Endothelial cell of umbilical vein (primary cell): Measurements from ENCODE around the gene MED16. TPM values are rescaled to one million over a fixed set of nuclear protein-coding genes. Genes with fewer than 3 reads are reported as not detected.
"Not testable (repeated sequence)": the region's sequence is repeated elsewhere in the genome, so short reads cannot be mapped to it uniquely, and the experiment has no call there.

Source experiments
- BruUV-seq: library from RNA; stranded (reverse); fragments of 400-500 nt; replicated peaks from 2 replicates; lab custom pipeline; 2021; lab: Mats Ljungman, UMichigan
- CTCF ChIA-PET: fragments of 300-600, 350-600 bp; sonication (Branson Sonifier 250); formaldehyde crosslinking; loops from one replicate; lab custom pipeline; 2021; ENCODE audit warnings: antibody characterized with exemption, inconsistent platforms; lab: Charles Lee
- POLR2A ChIA-PET: fragments of 300-600, 350-600 bp; sonication (Branson Sonifier 250); formaldehyde crosslinking; loops from one replicate; lab custom pipeline; 2021; ENCODE audit warnings: antibody characterized with exemption, inconsistent platforms; lab: Charles Lee
- DNase-seq: peaks from one replicate; pipeline ENCODE4 v3.0.0-alpha.2; 2011; ENCODE audit warnings: low read depth, low spot score
- FAIRE-seq: peaks from 2 replicates; lab custom pipeline; 2011; peaks lifted over from hg19 to GRCh38; lab: Jason Lieb, UNC
- H2AFZ ChIP-seq: 2 replicates; pipeline ENCODE4 v1.6.0; 2012; ENCODE audit warnings: low read depth, low read length, control low read depth, inconsistent platforms
- H3K27ac ChIP-seq: 2 replicates; pipeline ENCODE4 v1.5.1; 2011; ENCODE audit warnings: low read depth, mild to moderate bottlenecking, control low read depth, low read length, moderate library complexity; ENCODE audit not compliant: insufficient read depth
- H3K27me3 ChIP-seq, 2 experiments: 2 replicates each; pipeline versions ENCODE4 v1.6.0 to v1.6.1; 2011; ENCODE audit warnings: low read length in 2 of 2, mixed read lengths in 1 of 2; ENCODE audit not compliant: control insufficient read depth in 2 of 2, insufficient read depth in 2 of 2
- H3K36me3 ChIP-seq, 2 experiments: 2 replicates in 1 of 2; 3 replicates in 1 of 2; pipeline ENCODE4 v1.5.1; 2011; ENCODE audit warnings: low read length in 2 of 2, mild to moderate bottlenecking in 1 of 2, moderate library complexity in 1 of 2; ENCODE audit not compliant: control insufficient read depth in 2 of 2, insufficient read depth in 2 of 2; ENCODE audit errors: extremely low read depth in 1 of 2
- H3K4me1 ChIP-seq: 3 replicates; pipeline ENCODE4 v1.5.1; 2011; ENCODE audit warnings: mild to moderate bottlenecking, low read length; ENCODE audit not compliant: control insufficient read depth, insufficient read depth; ENCODE audit errors: extremely low read depth
- H3K4me2 ChIP-seq: 2 replicates; pipeline ENCODE4 v1.6.1; 2011; ENCODE audit warnings: low read length, control low read depth, mixed read lengths; ENCODE audit not compliant: insufficient read depth
- H3K4me3 ChIP-seq, 3 experiments: fragments of 200-600 bp in 1 of 3; sonication (generic), shearing (Covaris generic) in 1 of 3; replicated peaks in 1 of 3; 2 replicates each; pipeline ENCODE4 v1.5.1; 2011 to 2016; ENCODE audit warnings: control low read depth in 3 of 3, low read length in 3 of 3, mild to moderate bottlenecking in 2 of 3, inconsistent platforms in 1 of 3, low read depth in 1 of 3, moderate library complexity in 1 of 3; ENCODE audit not compliant: insufficient read depth in 1 of 3
- H3K79me2 ChIP-seq: 2 replicates; pipeline ENCODE4 v1.6.0; 2012; ENCODE audit warnings: low read length, inconsistent platforms; ENCODE audit not compliant: control insufficient read depth, insufficient read depth
- H3K9ac ChIP-seq: replicated peaks from 2 replicates; pipeline ENCODE3; 2011; ENCODE audit warnings: low read length, control low read depth; ENCODE audit not compliant: insufficient read depth; ENCODE audit errors: extremely low read depth
- H3K9me1 ChIP-seq: replicated peaks from 3 replicates; pipeline ENCODE4 v1.6.0; 2011; ENCODE audit warnings: mild to moderate bottlenecking, low read length; ENCODE audit not compliant: control insufficient read depth, insufficient read depth; ENCODE audit errors: extremely low read depth
- H3K9me3 ChIP-seq: replicated peaks from 2 replicates; pipeline ENCODE4 v1.5.1; 2012; ENCODE audit warnings: low read length, inconsistent platforms; ENCODE audit not compliant: control insufficient read depth, insufficient read depth
- H4K20me1 ChIP-seq: replicated peaks from 2 replicates; pipeline ENCODE3; 2011; ENCODE audit warnings: mild to moderate bottlenecking, low read length; ENCODE audit not compliant: control insufficient read depth, insufficient read depth; ENCODE audit errors: extremely low read depth
- EZH2 ChIP-seq: IDR thresholded peaks from 2 replicates; pipeline ENCODE4 v1.6.1; 2012; ENCODE audit warnings: borderline replicate concordance, low read depth, mild to moderate bottlenecking, moderate library complexity, low read length, inconsistent platforms; ENCODE audit not compliant: severe bottlenecking
- FOS ChIP-seq: IDR thresholded peaks from 2 replicates; pipeline ENCODE4 v1.6.1; 2011; ENCODE audit warnings: mild to moderate bottlenecking, low read length, moderate library complexity, borderline replicate concordance; ENCODE audit not compliant: insufficient read depth
- GATA2 ChIP-seq: IDR thresholded peaks from 2 replicates; pipeline ENCODE4 v1.7.0; 2011; ENCODE audit warnings: low read depth, mild to moderate bottlenecking, moderate library complexity, mixed read lengths, low read length; ENCODE audit not compliant: insufficient read length, insufficient read depth
- JUN ChIP-seq: IDR thresholded peaks from 2 replicates; pipeline ENCODE4 v1.6.1; 2011; ENCODE audit warnings: borderline replicate concordance, low read depth; ENCODE audit not compliant: insufficient read length, insufficient read depth
- MYC ChIP-seq: IDR thresholded peaks from one replicate; pipeline ENCODE4 v1.6.1; 2011; ENCODE audit warnings: mild to moderate bottlenecking, low read depth, low read length
- POLR2A ChIP-seq: IDR thresholded peaks from 2 replicates; pipeline ENCODE4 v1.6.1; 2012; ENCODE audit warnings: low read depth, mild to moderate bottlenecking, control low read depth, low read length
- POLR2AphosphoS5 ChIP-seq: IDR thresholded peaks from 2 replicates; pipeline ENCODE4 v1.6.1; 2012; ENCODE audit warnings: low read depth, mild to moderate bottlenecking, control low read depth, low read length, moderate library complexity; ENCODE audit not compliant: insufficient read depth
- dilution Hi-C: fragments of 300-500 bp; cut with MboI; formaldehyde crosslinking; loops from one replicate; pipeline ENCODE4 v1.15.0; 2019; ENCODE audit warnings: low sequenced_read_pairs; ENCODE audit not compliant: extremely low pct_ligation_motif_present
- intact Hi-C: fragments of 100-400 bp; cut with micrococcal nuclease; formaldehyde crosslinking; loops from one replicate; pipeline ENCODE4 v1.10.0; 2022
- polyA plus RNA-seq, 4 experiments: library from polyadenylated mRNA; depleted of rRNA in 3 of 4; stranded (reverse) in 3 of 4; unstranded in 1 of 4; fragments of >200 nt; gene quantifications; 2 replicates each; pipeline versions ENCODE4 v1.2.1 to v1.2.3, GENCODE V29; 2011 to 2012; ENCODE audit warnings: missing spikeins in 1 of 4
- total RNA-seq: library from RNA; stranded (reverse); gene quantifications from 2 replicates; pipeline ENCODE4 v1.2.3, GENCODE V29; 2021
- TF ChIP-seq, protein P1 (sequence below): IDR thresholded peaks from 2 replicates; pipeline ENCODE4 v1.6.1; 2011; ENCODE audit not compliant: insufficient read depth, insufficient read length
- TF ChIP-seq, protein P2 (sequence below), 2 donors: IDR thresholded peaks; 1 replicate in 1 of 2; 2 replicates in 1 of 2; pipeline ENCODE4 v1.5.1; 2011; ENCODE audit warnings: low read length in 2 of 2, mild to moderate bottlenecking in 2 of 2, moderate library complexity in 2 of 2, control low read depth in 1 of 2, inconsistent platforms in 1 of 2, low read depth in 1 of 2; ENCODE audit not compliant: insufficient read depth in 1 of 2; ENCODE audit errors: extremely low read depth in 1 of 2

MED16 gene
- total and polyA plus RNA-seq, 2 donors (not counting 3 experiments of a cell fraction or from before 2014, with no cell fraction given): 63.1 to 66.5 TPM

- H3K4me3 ChIP-seq, H3K4me1 ChIP-seq, dilution Hi-C loops, H3K9ac ChIP-seq, H3K4me2 ChIP-seq, BruUV-seq, H3K27ac ChIP-seq, POLR2A ChIA-PET, intact Hi-C loops, H3K79me2 ChIP-seq, DNase-seq, H4K20me1 ChIP-seq, H3K9me3 ChIP-seq, H3K9me1 ChIP-seq, H2AFZ ChIP-seq, H3K27me3 ChIP-seq, FAIRE-seq: not testable (repeated sequence)
- peaks cover 0 to 33% of the 10 kb centered on the region in 2 experiments for H3K36me3 ChIP-seq
- CTCF ChIA-PET: interaction anchor here (0.7 to 2.4 kb wide), 5 partner anchors 15 to 107 kb away, joined by 3 to 11 read pairs (median 4); partner anchors contain the start of genes MED16 and RNU6-9
These were observed 14.9 kb downstream of the MED16 start for GRCh38 chr19:877992-878660.

GRCh38 chr19:876780-877314 lies 16.1 kb downstream of the MED16 start:
- no peaks in the 10 kb centered on the region for H4K20me1 ChIP-seq
- H2AFZ ChIP-seq: no peak overlapping the region
- dilution Hi-C loops: no loop called here
- DNase-seq (no peak), FAIRE-seq (no peak)
- no peaks in the 10 kb centered on the region for H3K9me3 ChIP-seq
- no peaks in the 10 kb centered on the region for H3K9me1 ChIP-seq
- H3K4me3 ChIP-seq: no peak overlapping the region
- H3K27ac ChIP-seq: no peak overlapping the region
- H3K36me3 ChIP-seq: peaks cover 0 to 29% of the 10 kb centered on the region in 2 experiments
- intact Hi-C loops: no loop called here
- H3K79me2 ChIP-seq: no peaks in the 10 kb centered on the region
- TF ChIP-seq FOS (no peak), POLR2AphosphoS5 (no peak), GATA2 (no peak), POLR2A (no peak), EZH2 (no peak), JUN (no peak), MYC (no peak)
- TF ChIP-seq, protein P1, sequence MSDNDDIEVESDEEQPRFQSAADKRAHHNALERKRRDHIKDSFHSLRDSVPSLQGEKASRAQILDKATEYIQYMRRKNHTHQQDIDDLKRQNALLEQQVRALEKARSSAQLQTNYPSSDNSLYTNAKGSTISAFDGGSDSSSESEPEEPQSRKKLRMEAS: no peak
- TF ChIP-seq, protein P2, sequence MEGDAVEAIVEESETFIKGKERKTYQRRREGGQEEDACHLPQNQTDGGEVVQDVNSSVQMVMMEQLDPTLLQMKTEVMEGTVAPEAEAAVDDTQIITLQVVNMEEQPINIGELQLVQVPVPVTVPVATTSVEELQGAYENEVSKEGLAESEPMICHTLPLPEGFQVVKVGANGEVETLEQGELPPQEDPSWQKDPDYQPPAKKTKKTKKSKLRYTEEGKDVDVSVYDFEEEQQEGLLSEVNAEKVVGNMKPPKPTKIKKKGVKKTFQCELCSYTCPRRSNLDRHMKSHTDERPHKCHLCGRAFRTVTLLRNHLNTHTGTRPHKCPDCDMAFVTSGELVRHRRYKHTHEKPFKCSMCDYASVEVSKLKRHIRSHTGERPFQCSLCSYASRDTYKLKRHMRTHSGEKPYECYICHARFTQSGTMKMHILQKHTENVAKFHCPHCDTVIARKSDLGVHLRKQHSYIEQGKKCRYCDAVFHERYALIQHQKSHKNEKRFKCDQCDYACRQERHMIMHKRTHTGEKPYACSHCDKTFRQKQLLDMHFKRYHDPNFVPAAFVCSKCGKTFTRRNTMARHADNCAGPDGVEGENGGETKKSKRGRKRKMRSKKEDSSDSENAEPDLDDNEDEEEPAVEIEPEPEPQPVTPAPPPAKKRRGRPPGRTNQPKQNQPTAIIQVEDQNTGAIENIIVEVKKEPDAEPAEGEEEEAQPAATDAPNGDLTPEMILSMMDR (IDR thresholded peaks at IDR 0.05; ENCODE audit: extremely low read depth in 1 of 2, insufficient read depth in 1 of 2, low read depth in 1 of 2, low read length in 2 of 2): no peak
- H3K9ac ChIP-seq: no peak overlapping the region
- H3K4me2 ChIP-seq: no peak overlapping the region
- CTCF ChIA-PET: interaction anchor here (2.4 kb wide), 1 partner anchor 14 kb away, joined by 11 read pairs; no protein-coding TSS in a partner anchor
- no peaks in the 10 kb centered on the region for H3K27me3 ChIP-seq
- POLR2A ChIA-PET: interaction anchor here (0.6 kb wide), 1 partner anchor 264 kb away, joined by 3 read pairs; no protein-coding TSS in a partner anchor
- BruUV-seq: no TSS peak
- no peaks in the 10 kb centered on the region for H3K4me1 ChIP-seq
